Activated naive CD8-positive, alpha-beta T cell treated with anti-CD3 and anti-CD28 coated beads, Interleukin-2, amount 50 U/mL, for 24 hours (primary cell): ENCODE results near the gene PRSS22.

Source experiments
- ATAC-seq: fragments of 150-1000 bp; cut with Tn5 transposase; one replicate; pipeline ENCODE4 v1.10.0; 2021
- DNase-seq: peaks from one replicate; pipeline ENCODE4 v3.0.0; 2021
- H3K27ac Mint-ChIP-seq: one replicate; pipeline ENCODE4 v1.8.0; 2021; ENCODE audit warnings: mild to moderate bottlenecking, mixed read lengths
- H3K27me3 Mint-ChIP-seq: one replicate; pipeline ENCODE4 v1.8.0; 2021; ENCODE audit warnings: mixed read lengths
- H3K36me3 Mint-ChIP-seq: one replicate; pipeline ENCODE4 v1.8.0; 2021; ENCODE audit warnings: low read depth, mixed read lengths
- H3K4me1 Mint-ChIP-seq: one replicate; pipeline ENCODE4 v1.8.0; 2021; ENCODE audit warnings: mixed read lengths
- H3K4me3 Mint-ChIP-seq: one replicate; pipeline ENCODE4 v1.8.0; 2021; ENCODE audit warnings: mild to moderate bottlenecking, moderate library complexity, mixed read lengths
- H3K9me3 Mint-ChIP-seq: one replicate; pipeline ENCODE4 v1.8.0; 2021; ENCODE audit warnings: mixed read lengths

The PRSS22 gene

GRCh38 chr16:2831203-2831602 is 26.8 kb downstream of the PRSS22 start:
- Mint-ChIP-seq H3K4me1 (no peaks in the 10 kb centered on the region), H3K27ac (no peak overlapping the region)
- ATAC-seq, result no peak

GRCh38 chr16:2830355-2830695 is 27.6 kb downstream of the PRSS22 start:
- H3K27me3 Mint-ChIP-seq, result peaks cover 3% of the 10 kb centered on the region
- DNase-seq (no peak), ATAC-seq (no peak)
- H3K4me1 Mint-ChIP-seq, result no peaks in the 10 kb centered on the region
- H3K27ac Mint-ChIP-seq, result no peak overlapping the region
- H3K9me3 Mint-ChIP-seq, result no peaks in the 10 kb centered on the region
- no peak overlapping the region for H3K4me3 Mint-ChIP-seq
- H3K36me3 Mint-ChIP-seq, result no peaks in the 10 kb centered on the region

More at GRCh38 chr16:2831203-2831602, 26.8 kb downstream of the PRSS22 start:
- H3K9me3 Mint-ChIP-seq, result no peaks in the 10 kb centered on the region
- no peaks in the 10 kb centered on the region for H3K36me3 Mint-ChIP-seq
- no peak for DNase-seq
- peaks cover 3% of the 10 kb centered on the region for H3K27me3 Mint-ChIP-seq
- H3K4me3 Mint-ChIP-seq, result no peak overlapping the region

DNA sequence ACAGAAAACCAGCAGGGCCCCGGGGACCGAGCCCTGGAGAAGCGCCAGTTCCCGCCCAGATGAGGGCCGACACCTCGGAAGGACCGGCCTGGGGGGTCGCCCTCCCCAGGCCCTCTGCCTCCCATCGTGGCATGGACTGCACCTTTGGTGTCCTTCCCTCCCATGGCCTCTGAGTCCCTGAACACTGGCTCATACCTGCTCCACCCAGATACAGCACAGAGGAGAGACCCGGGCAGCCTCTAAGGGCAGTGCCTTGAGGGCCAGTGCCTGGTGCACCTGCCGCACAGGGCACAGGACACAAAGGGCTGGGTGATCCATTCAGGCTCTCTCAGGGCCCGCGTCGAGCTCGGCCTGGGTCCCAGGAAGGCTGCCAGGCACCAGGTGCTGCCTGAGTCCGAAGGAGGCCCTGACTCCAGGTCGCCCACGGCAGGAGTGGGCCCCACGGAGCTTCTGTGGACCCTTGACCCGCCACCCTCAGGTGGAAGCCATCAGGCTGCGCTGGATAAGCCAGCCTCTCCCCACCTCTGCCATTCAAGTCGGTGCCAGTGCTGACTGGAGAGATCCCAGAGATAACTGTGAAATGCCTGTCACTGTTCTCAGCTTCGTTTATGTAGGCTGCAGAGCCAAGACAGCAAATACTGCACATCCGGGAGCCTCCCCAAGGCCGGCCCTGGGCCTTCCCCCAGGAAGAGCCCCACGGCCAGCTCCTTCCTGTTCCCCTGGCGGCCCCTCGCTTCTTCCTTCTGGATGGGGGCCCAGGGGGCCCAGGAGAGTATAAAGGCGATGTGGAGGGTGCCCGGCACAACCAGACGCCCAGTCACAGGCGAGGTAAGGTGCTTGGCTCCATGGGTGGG is 28.2 kb downstream of the PRSS22 start, which contains the start of gene ZG16B:
Gene ZG16B, plus strand, starts transcription at position 803 of the 854 bp plus-strand sequence. CDS start 139 bp downstream, outside the sequence.
- Mint-ChIP-seq H3K4me1 (no peaks in the 10 kb centered on the region), H3K9me3 (no peaks in the 10 kb centered on the region), H3K36me3 (no peaks in the 10 kb centered on the region), H3K27me3 (peaks cover 3% of the 10 kb centered on the region), H3K4me3 (peak within 1 kb of the TSS; percentile 14), H3K27ac (no peak within 1 kb of the TSS)
- no peak for DNase-seq
- no peak for ATAC-seq

DNA sequence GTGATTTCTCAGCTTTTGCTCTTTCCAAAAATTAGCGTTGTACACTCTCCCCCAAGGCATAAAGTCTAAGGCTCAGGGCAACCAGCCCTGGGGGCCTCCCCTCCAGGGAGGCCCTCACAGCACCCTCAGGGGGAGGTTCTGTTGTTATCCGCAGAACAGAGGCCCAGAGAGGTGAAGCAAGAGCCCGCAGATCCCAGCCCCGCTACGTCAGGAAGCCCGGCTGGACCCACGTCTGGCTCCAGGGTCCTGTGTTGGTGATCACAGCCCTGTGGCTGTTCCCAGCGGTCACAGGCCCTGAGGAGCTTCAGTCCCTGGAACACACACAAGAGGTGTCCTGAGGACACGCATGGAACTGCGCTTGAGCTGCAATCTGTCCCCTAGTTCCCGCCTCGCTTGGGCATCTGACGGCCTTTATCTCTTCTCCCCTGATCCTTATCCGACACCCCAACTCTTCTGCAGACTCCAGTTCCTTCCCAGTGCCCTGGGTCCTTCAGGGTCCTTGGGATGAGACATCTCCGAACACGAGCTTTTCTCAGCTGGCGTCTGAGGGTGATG is 29.0 kb downstream of the PRSS22 start:
- peaks cover 3% of the 10 kb centered on the region for H3K27me3 Mint-ChIP-seq
- ATAC-seq, result no peak

GRCh38 chr16:2828521-2828840 is 29.5 kb downstream of the PRSS22 start:
- Mint-ChIP-seq H3K36me3 (no peaks in the 10 kb centered on the region), H3K9me3 (no peaks in the 10 kb centered on the region), H3K27ac (no peak overlapping the region), H3K4me3 (no peak overlapping the region), H3K4me1 (no peaks in the 10 kb centered on the region), H3K27me3 (peaks cover 3% of the 10 kb centered on the region)
- no peak for DNase-seq
- no peak for ATAC-seq

More for the DNA sequence above, 29.0 kb downstream of the PRSS22 start:
- Mint-ChIP-seq H3K27ac (no peak overlapping the region), H3K4me1 (no peaks in the 10 kb centered on the region), H3K9me3 (no peaks in the 10 kb centered on the region), H3K36me3 (no peaks in the 10 kb centered on the region), H3K4me3 (no peak overlapping the region)
- DNase-seq, result no peak

DNA sequence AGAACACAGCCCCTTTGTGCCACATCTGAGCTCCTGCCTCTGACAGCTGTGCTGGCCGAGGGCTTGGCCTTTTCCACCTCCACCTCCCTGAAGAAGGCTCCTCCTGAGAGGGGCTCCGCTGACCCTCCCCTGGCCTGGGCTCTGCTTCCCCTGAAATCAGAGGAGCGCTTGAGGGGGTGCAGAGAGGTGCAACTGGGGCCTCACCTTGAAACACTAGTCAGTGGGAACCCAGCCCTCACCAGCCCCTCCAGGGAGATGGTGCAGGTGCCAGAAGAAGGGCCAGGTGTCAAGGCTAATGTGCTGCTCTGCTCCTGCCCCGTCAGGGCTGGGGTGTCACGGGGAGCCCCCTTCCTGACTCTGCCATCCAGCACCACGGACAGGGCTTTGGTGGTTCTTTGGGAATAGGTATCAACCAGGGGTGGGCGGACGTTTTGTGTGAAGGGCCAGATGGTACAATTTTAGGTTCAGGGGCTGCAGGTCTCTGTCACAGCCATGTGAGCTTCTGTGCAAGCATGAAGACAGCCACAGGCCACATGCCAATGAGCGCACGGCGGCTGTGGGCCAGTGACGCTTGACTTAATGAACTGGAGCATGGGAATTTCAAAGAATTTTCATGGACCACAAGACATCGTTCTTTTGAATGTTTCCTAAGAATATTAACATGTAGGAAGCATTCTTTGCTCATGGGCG is 30.0 kb downstream of the PRSS22 start:
- Mint-ChIP-seq H3K27ac (no peak overlapping the region), H3K4me1 (no peaks in the 10 kb centered on the region), H3K36me3 (no peaks in the 10 kb centered on the region), H3K27me3 (peaks cover 3% of the 10 kb centered on the region), H3K9me3 (no peaks in the 10 kb centered on the region), H3K4me3 (no peak overlapping the region)
- ATAC-seq, result no peak
- DNase-seq, result no peak

GRCh38 chr16:2827374-2827791 is 30.6 kb downstream of the PRSS22 start:
- DNase-seq (no peak), ATAC-seq (no peak)
- Mint-ChIP-seq H3K4me1 (no peaks in the 10 kb centered on the region), H3K4me3 (no peak overlapping the region), H3K36me3 (no peaks in the 10 kb centered on the region), H3K27ac (no peak overlapping the region), H3K27me3 (peaks cover 3% of the 10 kb centered on the region), H3K9me3 (no peaks in the 10 kb centered on the region)

DNA sequence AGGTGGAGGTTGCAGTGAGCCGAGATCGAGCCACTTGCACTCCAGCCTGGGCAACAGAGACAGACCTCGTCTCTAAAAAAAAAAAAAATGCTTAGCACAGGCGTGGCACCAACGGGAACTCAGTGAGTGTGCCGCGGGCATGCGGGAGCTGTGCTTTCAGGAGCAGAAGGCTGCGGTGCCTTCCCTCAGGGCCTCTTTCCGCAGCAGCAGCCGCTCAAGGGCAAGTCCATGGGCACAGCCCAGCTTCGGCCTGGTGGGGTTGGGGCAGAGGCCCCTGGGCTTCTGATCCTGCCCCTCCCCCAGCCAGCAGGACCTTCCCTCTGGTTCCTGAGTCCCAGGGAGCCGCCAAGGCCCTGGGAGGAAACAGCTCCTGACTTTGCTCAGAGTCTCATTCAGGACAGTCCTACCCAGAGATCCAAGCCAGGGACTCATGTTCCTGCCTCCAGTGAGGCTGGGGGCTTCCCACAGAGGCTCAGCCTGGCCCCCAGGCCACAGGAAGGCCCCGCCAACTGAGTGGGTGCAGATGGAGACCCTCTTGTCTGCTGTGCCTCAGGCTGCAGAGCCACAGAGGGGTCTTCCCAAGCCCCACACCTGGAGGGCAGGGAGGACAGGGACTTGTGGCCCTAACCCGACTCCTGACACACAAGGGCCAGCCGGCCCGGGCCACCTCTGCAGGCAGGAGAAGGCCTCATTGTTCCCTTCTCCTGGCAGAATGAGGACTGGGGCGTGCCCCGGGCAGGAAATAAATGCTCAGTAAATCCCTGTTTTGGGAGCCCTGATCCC is 31.2 kb downstream of the PRSS22 start:
- Mint-ChIP-seq H3K4me1 (no peaks in the 10 kb centered on the region), H3K36me3 (no peaks in the 10 kb centered on the region), H3K27ac (no peak overlapping the region), H3K27me3 (peaks cover 3% of the 10 kb centered on the region), H3K9me3 (no peaks in the 10 kb centered on the region), H3K4me3 (no peak overlapping the region)
- ATAC-seq (no peak), DNase-seq (no peak)

DNA sequence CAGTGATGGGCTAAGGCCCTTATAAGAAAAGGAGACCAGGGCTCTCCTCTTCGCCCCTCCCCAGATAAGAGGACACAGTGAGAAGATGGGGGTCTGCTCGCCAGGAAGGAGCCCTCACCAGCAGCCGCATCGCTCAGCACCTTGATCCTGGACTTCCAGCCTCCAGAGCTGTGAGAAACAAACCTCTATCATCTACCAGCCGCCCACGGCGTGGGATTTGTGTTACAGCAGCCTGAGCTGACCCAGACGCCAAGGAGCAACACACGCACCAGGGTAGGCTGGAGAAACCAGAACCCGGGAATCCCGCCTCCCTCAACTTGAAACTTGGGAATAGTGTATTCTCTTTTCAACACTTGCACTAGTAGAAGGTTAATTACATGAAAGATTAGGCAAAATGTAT is 32.1 kb downstream of the PRSS22 start:
- Mint-ChIP-seq H3K9me3 (no peaks in the 10 kb centered on the region), H3K36me3 (no peaks in the 10 kb centered on the region), H3K4me3 (no peak overlapping the region), H3K4me1 (no peaks in the 10 kb centered on the region), H3K27me3 (no peaks in the 10 kb centered on the region), H3K27ac (no peak overlapping the region)
- no peak for ATAC-seq
- no peak for DNase-seq

DNA sequence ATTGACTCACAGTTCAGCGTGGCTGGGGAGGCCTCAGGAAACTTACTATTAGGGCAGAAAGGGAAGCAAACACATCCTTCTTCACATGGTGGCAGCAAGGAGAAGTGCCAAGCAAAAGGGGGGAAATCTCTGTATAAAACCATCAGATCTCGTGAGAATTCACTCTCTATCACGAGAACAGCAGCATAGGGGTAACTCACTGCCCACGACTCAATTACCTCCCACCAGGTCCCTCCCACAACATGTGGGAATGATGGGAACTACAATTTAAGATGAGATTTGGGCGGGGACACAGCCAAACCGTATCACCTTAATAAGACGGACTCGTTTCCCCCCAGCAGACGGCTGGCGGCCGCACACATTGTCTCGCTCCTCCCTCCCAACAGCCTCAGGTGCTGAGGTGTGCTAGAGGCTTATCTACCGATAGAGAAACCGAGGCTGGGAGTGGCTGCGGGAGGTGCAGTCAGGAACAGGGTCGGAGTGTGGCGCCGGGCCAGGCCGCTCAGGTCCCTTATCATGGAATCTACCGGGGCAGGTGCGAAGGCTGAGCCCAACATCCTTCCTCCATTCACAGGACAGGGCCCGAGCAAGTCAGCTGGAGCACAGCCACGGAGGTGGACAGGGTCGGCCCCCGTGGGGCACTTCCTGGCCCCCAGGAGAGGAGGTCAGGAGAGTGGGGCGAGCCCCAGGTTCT is 32.8 kb downstream of the PRSS22 start:
- Mint-ChIP-seq H3K4me1 (no peaks in the 10 kb centered on the region), H3K4me3 (no peak overlapping the region), H3K27ac (no peak overlapping the region), H3K9me3 (no peaks in the 10 kb centered on the region), H3K36me3 (no peaks in the 10 kb centered on the region), H3K27me3 (no peaks in the 10 kb centered on the region)
- DNase-seq (no peak), ATAC-seq (no peak)

DNA sequence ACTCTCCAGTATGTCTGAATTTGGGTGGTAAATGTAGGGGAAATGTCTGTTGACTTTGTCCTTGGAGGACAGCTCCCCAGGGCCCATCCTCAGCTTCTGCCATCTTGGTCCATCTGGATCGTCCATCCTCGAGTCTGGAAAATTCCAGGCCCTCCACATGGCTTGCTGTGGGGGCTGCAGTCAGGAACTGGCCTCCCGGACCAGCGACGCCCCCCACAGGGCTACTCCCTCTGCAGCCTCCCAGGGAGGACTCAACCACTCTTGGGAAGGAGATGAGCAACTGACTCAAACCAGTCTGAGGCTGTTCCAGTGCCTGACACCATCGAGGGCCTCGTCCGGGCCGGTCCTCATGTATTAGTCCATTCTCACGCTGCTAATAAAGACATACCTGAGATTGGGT is 33.3 kb downstream of the PRSS22 start:
- Mint-ChIP-seq H3K9me3 (no peaks in the 10 kb centered on the region), H3K4me1 (no peaks in the 10 kb centered on the region), H3K4me3 (no peak overlapping the region), H3K36me3 (no peaks in the 10 kb centered on the region), H3K27ac (no peak overlapping the region), H3K27me3 (no peaks in the 10 kb centered on the region)
- DNase-seq, result no peak
- no peak for ATAC-seq

DNA sequence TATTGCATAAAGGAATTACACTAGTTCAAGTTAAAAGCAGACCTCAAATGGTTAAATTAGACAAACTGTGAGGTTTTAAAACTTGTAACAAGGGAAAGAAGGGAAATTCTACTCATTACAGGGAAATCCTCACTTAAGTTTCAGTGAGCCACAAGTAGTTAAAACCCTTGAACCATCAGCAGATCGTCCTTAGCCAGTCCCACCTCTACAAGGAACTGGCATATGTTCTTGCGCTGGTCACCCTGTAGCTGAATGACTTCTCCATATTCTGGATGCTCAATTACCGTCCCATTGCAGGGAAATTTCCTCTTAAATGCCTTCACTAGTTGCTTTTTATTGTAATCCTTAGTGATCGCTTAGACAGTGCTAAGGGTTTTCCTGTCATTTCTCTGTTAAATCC is 35.5 kb downstream of the PRSS22 start:
- no peak for ATAC-seq
- H3K27ac Mint-ChIP-seq, result no peak overlapping the region
- H3K4me3 Mint-ChIP-seq, result no peak overlapping the region
- H3K36me3 Mint-ChIP-seq, result no peaks in the 10 kb centered on the region
- no peaks in the 10 kb centered on the region for H3K27me3 Mint-ChIP-seq
- no peaks in the 10 kb centered on the region for H3K4me1 Mint-ChIP-seq
- no peaks in the 10 kb centered on the region for H3K9me3 Mint-ChIP-seq
- no peak for DNase-seq

DNA sequence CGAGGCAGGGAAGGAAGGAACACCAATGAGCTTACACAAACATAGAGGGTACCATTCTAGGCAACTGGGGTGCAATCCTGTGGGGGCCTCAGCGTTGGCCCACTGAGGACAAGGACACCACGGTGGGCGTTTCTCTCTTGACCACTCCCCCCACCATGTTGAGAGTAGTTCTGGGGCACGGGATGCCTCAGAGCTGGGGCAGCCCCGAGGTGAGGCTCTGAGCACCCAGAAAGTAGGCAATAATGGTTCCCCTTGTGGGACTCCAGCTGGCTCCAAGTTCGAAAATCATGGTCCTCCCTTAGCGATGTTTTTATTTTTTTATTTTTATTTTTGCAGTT is 35.8 kb downstream of the PRSS22 start:
- Mint-ChIP-seq H3K36me3 (no peaks in the 10 kb centered on the region), H3K27ac (no peak overlapping the region), H3K4me3 (no peak overlapping the region), H3K9me3 (no peaks in the 10 kb centered on the region), H3K27me3 (no peaks in the 10 kb centered on the region), H3K4me1 (no peaks in the 10 kb centered on the region)
- ATAC-seq (no peak), DNase-seq (no peak)

- no peaks in the 10 kb centered on the region for H3K9me3 Mint-ChIP-seq
- DNase-seq (no peak), ATAC-seq (no peak)
- no peaks in the 10 kb centered on the region for H3K36me3 Mint-ChIP-seq
- H3K4me3 Mint-ChIP-seq, result no peak overlapping the region
- H3K27ac Mint-ChIP-seq, result no peak overlapping the region
- H3K4me1 Mint-ChIP-seq, result no peaks in the 10 kb centered on the region
- no peaks in the 10 kb centered on the region for H3K27me3 Mint-ChIP-seq
These were observed 36.3 kb downstream of the PRSS22 start for GRCh38 chr16:2821487-2822157.
